Stimulated activated CD8-positive, alpha-beta memory T cell treated with anti-CD3 and anti-CD28 coated beads, Interleukin-12 subunit alpha, Interleukin-12 subunit beta, amount 100 ng/mL, for 1 hour (primary cell): ENCODE measurements around the gene FOLR2.

Experiments used
- DNase-seq: peaks from one replicate; pipeline ENCODE4 v3.0.0-alpha.2; 2020; ENCODE audit warnings: low read depth

FOLR2 gene

GRCh38 chr11:72230764-72231365 is 14.3 kb downstream of the FOLR2 start:
- DNase-seq, result no peak

GRCh38 chr11:72231396-72232259 is 15.0 kb downstream of the FOLR2 start:
- no peak for DNase-seq

- no peak for DNase-seq
These were observed 15.9 kb downstream of the FOLR2 start for GRCh38 chr11:72232260-72233055.

GRCh38 chr11:72233056-72233772 is 16.6 kb downstream of the FOLR2 start:
- no peak for DNase-seq

GRCh38 chr11:72233773-72234513 is 17.3 kb downstream of the FOLR2 start:
- no peak for DNase-seq

- no peak for DNase-seq
These were observed 17.9 kb downstream of the FOLR2 start for GRCh38 chr11:72234514-72234830.

- no peak for DNase-seq
These were observed 18.3 kb downstream of the FOLR2 start for GRCh38 chr11:72234920-72235319.

- no peak for DNase-seq
These were observed 18.9 kb downstream of the FOLR2 start for GRCh38 chr11:72235351-72236057.

- no peak for DNase-seq
These were observed 19.6 kb downstream of the FOLR2 start for GRCh38 chr11:72236083-72236697.

GRCh38 chr11:72236774-72237111 is 20.1 kb downstream of the FOLR2 start:
- DNase-seq, result no peak

GRCh38 chr11:72237112-72237931 is 20.7 kb downstream of the FOLR2 start:
- DNase-seq, result no peak

GRCh38 chr11:72238040-72238450 is 21.5 kb downstream of the FOLR2 start:
- DNase-seq, result no peak

- no peak for DNase-seq
These were observed 22.1 kb downstream of the FOLR2 start for GRCh38 chr11:72238492-72239312.

- DNase-seq, result no peak
These were observed 22.8 kb downstream of the FOLR2 start for GRCh38 chr11:72239313-72239848.

- DNase-seq, result no peak
These were observed 23.4 kb downstream of the FOLR2 start for GRCh38 chr11:72239849-72240460.

GRCh38 chr11:72240461-72241290 is 24.1 kb downstream of the FOLR2 start:
- DNase-seq, result no peak

- no peak for DNase-seq
These were observed 24.7 kb downstream of the FOLR2 start for GRCh38 chr11:72241291-72241781.
